Measurements from ENCODE around the gene PTPRU. TPM values are rescaled to one million over a fixed set of nuclear protein-coding genes. Genes with fewer than 3 reads are reported as not detected.

PTPRU gene
- polyA plus RNA-seq, 1 of the 3 experiments (the other 2 are of a cell fraction) = 3.5 TPM

- Histone ChIP-seq H3F3A (replicated peaks; ENCODE audit: insufficient read depth) (no peaks in the 10 kb centered on the region), H3K4me3 (ENCODE audit: low read depth in 2 of 2, low read length in 1 of 2) (no peak overlapping the region), H3K36me3 (replicated peaks in 1 of 2; ENCODE audit: control insufficient read depth in 1 of 2, insufficient read depth in 2 of 2, low read length in 1 of 2) (no peaks in the 10 kb centered on the region), H3K27me3 (ENCODE audit: insufficient read depth) (peaks cover 13% of the 10 kb centered on the region; the same call in 1 of the 2 replicates), H4K20me1 (ENCODE audit: insufficient read depth) (no peaks in the 10 kb centered on the region), H3K9me3 (no peaks in the 10 kb centered on the region), H3K9ac (no peak overlapping the region), H3K9me2 (no peaks in the 10 kb centered on the region), H3K4me1 (ENCODE audit: control insufficient read depth in 1 of 2, insufficient read depth in 2 of 2, low read depth in 1 of 2, low read length in 1 of 2) (peaks cover 0 to 6% of the 10 kb centered on the region in 2 experiments; a peak in 1 of 4 replicates), H2AFZ (ENCODE audit: low read depth) (no peak overlapping the region), H3K27ac (ENCODE audit: low read depth in 2 of 2, low read length in 1 of 2) (no peak overlapping the region), H3K79me2 (ENCODE audit: insufficient read depth) (no peaks in the 10 kb centered on the region), H3K4me2 (no peak overlapping the region)
- WGBS (ENCODE audit: low lambda C conversion rate) = 14% methylated on average over 2 of the region's 2 CpGs
- CTCF ChIA-PET = interaction anchor here (1.0 to 2.3 kb wide), 3 partner anchors 8 to 74 kb away, joined by 3 to 9 read pairs (median 3); no protein-coding TSS in a partner anchor
- POLR2A ChIA-PET = no interaction called here
- TF ChIP-seq IRF3 (IDR thresholded peaks at IDR 0.05; ENCODE audit: low read depth, low read length) (no peak), NRF1 (IDR thresholded peaks at IDR 0.05; ENCODE audit: low read depth, low read length) (no peak), RCOR1 (IDR thresholded peaks at IDR 0.05; ENCODE audit: low read length) (no peak), TCF12 (IDR thresholded peaks at IDR 0.05) (no peak), MEF2A (IDR thresholded peaks at IDR 0.05; ENCODE audit: borderline replicate concordance, low read depth) (no peak), EZH2phosphoT487 (IDR thresholded peaks at IDR 0.05; ENCODE audit: borderline replicate concordance, low read depth) (no peak), MXI1 (IDR thresholded peaks at IDR 0.05; ENCODE audit: low read depth, low read length) (no peak), RFX5 (IDR thresholded peaks at IDR 0.05; ENCODE audit: low read length) (no peak), JUND (IDR thresholded peaks at IDR 0.05) (no peak), USF1 (IDR thresholded peaks at IDR 0.05; ENCODE audit: borderline replicate concordance, low read depth) (no peak), YY1 (IDR thresholded peaks at IDR 0.05; ENCODE audit: low read depth) (no peak), SIN3A (IDR thresholded peaks at IDR 0.05; ENCODE audit: borderline replicate concordance, low read depth, low read length) (no peak), USF2 (IDR thresholded peaks at IDR 0.05; ENCODE audit: borderline replicate concordance, low read depth, low read length) (no peak), PBX3 (IDR thresholded peaks at IDR 0.05) (no peak), GATA2 (CRISPR knock-in tag; IDR thresholded peaks at IDR 0.05) (no peak), EP300 (IDR thresholded peaks at IDR 0.05; ENCODE audit: borderline replicate concordance in 1 of 2, low read depth in 1 of 2, low read length in 1 of 2) (no peak), FOXJ3 (CRISPR knock-in tag; IDR thresholded peaks at IDR 0.05) (no peak), NFIC (IDR thresholded peaks at IDR 0.05; ENCODE audit: borderline replicate concordance) (no peak), FOSL2 (IDR thresholded peaks at IDR 0.05; ENCODE audit: borderline replicate concordance, low read depth) (no peak), FOXM1 (IDR thresholded peaks at IDR 0.05; ENCODE audit: low read depth) (no peak)
- no peak for DNase-seq
These were observed 106.7 kb downstream of the PTPRU start for GRCh38 chr1:29342983-29343382.

Measured in SK-N-SH (cell line).